ENCODE data around the gene GRK6. TPM values are rescaled to one million over a fixed set of nuclear protein-coding genes. Genes with fewer than 3 reads are reported as not detected.

GRK6 gene
- polyA plus RNA-seq, 1 of the 3 experiments (the other 2 are of a cell fraction): 39.5 TPM

DNA sequence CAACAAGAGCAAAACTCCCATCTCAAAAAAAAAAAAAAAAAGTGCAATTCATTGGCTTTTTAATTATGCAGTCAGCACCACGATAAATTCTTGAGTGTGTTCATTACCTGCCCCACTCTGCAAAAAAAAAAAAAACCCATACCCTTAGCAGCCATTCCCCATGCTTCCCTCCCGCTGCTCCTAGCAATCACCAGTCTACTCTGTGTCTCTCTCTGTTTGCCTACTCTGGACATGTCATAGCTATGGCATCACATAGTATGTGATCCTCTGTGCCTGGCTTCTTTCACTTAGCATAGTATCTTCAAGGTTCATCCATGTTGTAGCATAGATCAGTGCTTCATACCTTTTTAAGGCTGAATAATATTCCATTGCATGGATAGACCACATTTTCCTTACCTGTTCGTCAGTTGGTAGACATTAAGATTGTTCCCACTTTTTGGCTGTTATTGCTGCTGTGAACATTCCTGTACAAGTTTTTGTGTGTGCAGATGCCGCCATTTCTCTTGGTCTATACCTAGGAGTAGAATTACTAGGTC, 13.1 kb downstream of the GRK6 start:
- peaks cover 9% of the 10 kb centered on the region for H3K79me2 ChIP-seq (ENCODE audit: insufficient read depth)
- no peak overlapping the region for H2AFZ ChIP-seq (ENCODE audit: low read depth)
- H3K4me3 ChIP-seq (ENCODE audit: low read depth in 2 of 2, low read length in 1 of 2): no peak overlapping the region
- no peaks in the 10 kb centered on the region for H3K9me2 ChIP-seq
- CTCF ChIA-PET: interaction anchor here (0.9 to 12.7 kb wide), 8 partner anchors 11 to 121 kb away, joined by 3 to 206 read pairs (median 7); partner anchors contain the start of gene PFN3
- H3K4me2 ChIP-seq: no peak overlapping the region
- 87% methylated on average over 4 of the region's 4 CpGs for WGBS (ENCODE audit: low lambda C conversion rate)
- 0 out of 2 replicates have a peak, but pooled peaks cover 7% of the 10 kb centered on the region for H4K20me1 ChIP-seq (ENCODE audit: insufficient read depth)
- H3K27me3 ChIP-seq (ENCODE audit: insufficient read depth): no peaks in the 10 kb centered on the region
- H3F3A ChIP-seq (replicated peaks; ENCODE audit: insufficient read depth): peaks cover 10% of the 10 kb centered on the region
- DNase-seq: no peak
- peaks cover 17 to 33% of the 10 kb centered on the region in 2 experiments for H3K36me3 ChIP-seq (replicated peaks in 1 of 2; ENCODE audit: control insufficient read depth in 1 of 2, insufficient read depth in 2 of 2, low read length in 1 of 2)
- TF ChIP-seq, protein P1, sequence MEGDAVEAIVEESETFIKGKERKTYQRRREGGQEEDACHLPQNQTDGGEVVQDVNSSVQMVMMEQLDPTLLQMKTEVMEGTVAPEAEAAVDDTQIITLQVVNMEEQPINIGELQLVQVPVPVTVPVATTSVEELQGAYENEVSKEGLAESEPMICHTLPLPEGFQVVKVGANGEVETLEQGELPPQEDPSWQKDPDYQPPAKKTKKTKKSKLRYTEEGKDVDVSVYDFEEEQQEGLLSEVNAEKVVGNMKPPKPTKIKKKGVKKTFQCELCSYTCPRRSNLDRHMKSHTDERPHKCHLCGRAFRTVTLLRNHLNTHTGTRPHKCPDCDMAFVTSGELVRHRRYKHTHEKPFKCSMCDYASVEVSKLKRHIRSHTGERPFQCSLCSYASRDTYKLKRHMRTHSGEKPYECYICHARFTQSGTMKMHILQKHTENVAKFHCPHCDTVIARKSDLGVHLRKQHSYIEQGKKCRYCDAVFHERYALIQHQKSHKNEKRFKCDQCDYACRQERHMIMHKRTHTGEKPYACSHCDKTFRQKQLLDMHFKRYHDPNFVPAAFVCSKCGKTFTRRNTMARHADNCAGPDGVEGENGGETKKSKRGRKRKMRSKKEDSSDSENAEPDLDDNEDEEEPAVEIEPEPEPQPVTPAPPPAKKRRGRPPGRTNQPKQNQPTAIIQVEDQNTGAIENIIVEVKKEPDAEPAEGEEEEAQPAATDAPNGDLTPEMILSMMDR (IDR thresholded peaks at IDR 0.05): no peak
- TF ChIP-seq NRF1 (IDR thresholded peaks at IDR 0.05; ENCODE audit: low read depth, low read length) (no peak), MEF2A (IDR thresholded peaks at IDR 0.05; ENCODE audit: borderline replicate concordance, low read depth) (no peak), TEAD4 (IDR thresholded peaks at IDR 0.05; ENCODE audit: borderline replicate concordance, insufficient read depth) (no peak), RAD21 (IDR thresholded peaks at IDR 0.05; ENCODE audit: low read length) (no peak), NFIC (IDR thresholded peaks at IDR 0.05; ENCODE audit: borderline replicate concordance) (no peak), JUND (IDR thresholded peaks at IDR 0.05) (no peak), CHD2 (IDR thresholded peaks at IDR 0.05; ENCODE audit: low read length, partially characterized antibody) (no peak), FOSL2 (IDR thresholded peaks at IDR 0.05; ENCODE audit: borderline replicate concordance, low read depth) (no peak), TAF1 (IDR thresholded peaks at IDR 0.05; ENCODE audit: borderline replicate concordance, low read depth, low read length) (no peak), USF1 (IDR thresholded peaks at IDR 0.05; ENCODE audit: borderline replicate concordance, low read depth) (no peak), YY1 (IDR thresholded peaks at IDR 0.05; ENCODE audit: low read depth) (no peak)
- TF ChIP-seq, protein P2, sequence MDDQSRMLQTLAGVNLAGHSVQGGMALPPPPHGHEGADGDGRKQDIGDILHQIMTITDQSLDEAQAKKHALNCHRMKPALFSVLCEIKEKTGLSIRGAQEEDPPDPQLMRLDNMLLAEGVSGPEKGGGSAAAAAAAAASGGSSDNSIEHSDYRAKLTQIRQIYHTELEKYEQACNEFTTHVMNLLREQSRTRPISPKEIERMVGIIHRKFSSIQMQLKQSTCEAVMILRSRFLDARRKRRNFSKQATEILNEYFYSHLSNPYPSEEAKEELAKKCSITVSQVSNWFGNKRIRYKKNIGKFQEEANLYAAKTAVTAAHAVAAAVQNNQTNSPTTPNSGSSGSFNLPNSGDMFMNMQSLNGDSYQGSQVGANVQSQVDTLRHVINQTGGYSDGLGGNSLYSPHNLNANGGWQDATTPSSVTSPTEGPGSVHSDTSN (IDR thresholded peaks at IDR 0.05): no peak
- peaks cover 0 to 7% of the 10 kb centered on the region in 2 experiments; a peak in 1 of 4 replicates for H3K4me1 ChIP-seq (ENCODE audit: control insufficient read depth in 1 of 2, insufficient read depth in 2 of 2, low read depth in 1 of 2, low read length in 1 of 2)
- H3K9me3 ChIP-seq: no peaks in the 10 kb centered on the region
- no peak overlapping the region for H3K9ac ChIP-seq
- POLR2A ChIA-PET: no interaction called here
- H3K27ac ChIP-seq (ENCODE audit: low read depth in 2 of 2, low read length in 1 of 2): no peak overlapping the region
